Thyroid gland (tissue), 4 donors: ENCODE results near the gene COL5A3.

ENCODE experiments used
- CTCF ChIP-seq, 6 experiments: fragments of 200-600 bp in 3 of 6; fragments of 450-650 bp in 3 of 6; sonication (generic) in 3 of 6; IDR thresholded peaks; one replicate each; pipeline ENCODE4 v1.5.1; 2016 to 2019; ENCODE audit warnings: antibody characterized with exemption in 6 of 6, mild to moderate bottlenecking in 2 of 6, inconsistent platforms in 1 of 6, moderate library complexity in 1 of 6
- POLR2A ChIP-seq, 2 donors: fragments of 450-650 bp; IDR thresholded peaks; one replicate each; pipeline ENCODE4 v1.6.1; 2017; ENCODE audit warnings: antibody characterized with exemption in 2 of 2, mild to moderate bottlenecking in 2 of 2, moderate library complexity in 1 of 2

GRCh38 chr19:9989504-9989903 lies 20.8 kb downstream of the COL5A3 start:
- TF ChIP-seq CTCF (IDR thresholded peaks at IDR 0.05) (no peak), POLR2A (IDR thresholded peaks at IDR 0.05) (no peak)
